ENCODE measurements around the gene IL26.

The IL26 gene

GRCh38 chr12:68225576-68226476 lies at the start of gene IL26:
Gene IL26 (minus strand): TSS chr12:68225810. CDS start chr12:68225756, 54 bp downstream.
- no peak for DNase-seq

GRCh38 chr12:68272732-68273131 lies 47.1 kb upstream of the IL26 start:
- DNase-seq, result no peak

GRCh38 chr12:68271346-68271745 lies 45.7 kb upstream of the IL26 start:
- DNase-seq, result no peak

- no peak for DNase-seq
Measured at GRCh38 chr12:68270358-68270757, 44.7 kb upstream of the IL26 start.

GRCh38 chr12:68269779-68270178 lies 44.2 kb upstream of the IL26 start:
- no peak for DNase-seq

GRCh38 chr12:68268967-68269366 lies 43.4 kb upstream of the IL26 start:
- DNase-seq, result no peak

- no peak for DNase-seq
Measured at GRCh38 chr12:68267892-68268396, 42.3 kb upstream of the IL26 start.

- DNase-seq, result no peak
Measured at GRCh38 chr12:68264857-68265256, 39.2 kb upstream of the IL26 start.

GRCh38 chr12:68264158-68264855 lies 38.7 kb upstream of the IL26 start:
- DNase-seq, result no peak

GRCh38 chr12:68263366-68263765 lies 37.8 kb upstream of the IL26 start:
- DNase-seq, result no peak

GRCh38 chr12:68261896-68262295 lies 36.3 kb upstream of the IL26 start:
- DNase-seq, result no peak

- DNase-seq, result no peak
Measured at GRCh38 chr12:68260153-68260552, 34.5 kb upstream of the IL26 start.

- no peak for DNase-seq
Measured at GRCh38 chr12:68259318-68259940, 33.8 kb upstream of the IL26 start.

GRCh38 chr12:68253504-68253903 lies 27.9 kb upstream of the IL26 start, which contains the start of gene IL22:
Gene IL22 (minus strand): TSS chr12:68253604. CDS start chr12:68253448, 156 bp downstream.
- no peak for DNase-seq

- DNase-seq, result no peak
Measured at GRCh38 chr12:68252077-68252476, 26.5 kb upstream of the IL26 start.

GRCh38 chr12:68250454-68250853 lies 24.8 kb upstream of the IL26 start:
- DNase-seq, result no peak

- DNase-seq, result no peak
Measured at GRCh38 chr12:68247785-68248184, 22.2 kb upstream of the IL26 start.

GRCh38 chr12:68246350-68246749 lies 20.7 kb upstream of the IL26 start:
- DNase-seq, result no peak

- no peak for DNase-seq
Measured at GRCh38 chr12:68245180-68246021, 19.8 kb upstream of the IL26 start.

GRCh38 chr12:68242777-68243176 lies 17.2 kb upstream of the IL26 start:
- no peak for DNase-seq

- DNase-seq, result no peak
Measured at GRCh38 chr12:68240975-68241374, 15.4 kb upstream of the IL26 start.

- DNase-seq, result no peak
Measured at GRCh38 chr12:68240079-68240478, 14.5 kb upstream of the IL26 start.

Data from NCI-H524 treated with DMSO at 0.1 percent for 48 hours (cell line).